Smooth muscle cell of trachea (primary cell): ENCODE data around the gene RAB30. TPM values are rescaled to one million over a fixed set of nuclear protein-coding genes. Genes with fewer than 3 reads are reported as not detected.

Source experiments
- total RNA-seq: library from RNA; depleted of rRNA; stranded (reverse); fragments of >200 nt; gene quantifications from 2 replicates; pipeline ENCODE4 v1.2.1, GENCODE V29; 2014

Gene RAB30, protein sequence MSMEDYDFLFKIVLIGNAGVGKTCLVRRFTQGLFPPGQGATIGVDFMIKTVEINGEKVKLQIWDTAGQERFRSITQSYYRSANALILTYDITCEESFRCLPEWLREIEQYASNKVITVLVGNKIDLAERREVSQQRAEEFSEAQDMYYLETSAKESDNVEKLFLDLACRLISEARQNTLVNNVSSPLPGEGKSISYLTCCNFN
- total RNA-seq: 18.6 and 26.0 TPM in 2 replicates

DNA sequence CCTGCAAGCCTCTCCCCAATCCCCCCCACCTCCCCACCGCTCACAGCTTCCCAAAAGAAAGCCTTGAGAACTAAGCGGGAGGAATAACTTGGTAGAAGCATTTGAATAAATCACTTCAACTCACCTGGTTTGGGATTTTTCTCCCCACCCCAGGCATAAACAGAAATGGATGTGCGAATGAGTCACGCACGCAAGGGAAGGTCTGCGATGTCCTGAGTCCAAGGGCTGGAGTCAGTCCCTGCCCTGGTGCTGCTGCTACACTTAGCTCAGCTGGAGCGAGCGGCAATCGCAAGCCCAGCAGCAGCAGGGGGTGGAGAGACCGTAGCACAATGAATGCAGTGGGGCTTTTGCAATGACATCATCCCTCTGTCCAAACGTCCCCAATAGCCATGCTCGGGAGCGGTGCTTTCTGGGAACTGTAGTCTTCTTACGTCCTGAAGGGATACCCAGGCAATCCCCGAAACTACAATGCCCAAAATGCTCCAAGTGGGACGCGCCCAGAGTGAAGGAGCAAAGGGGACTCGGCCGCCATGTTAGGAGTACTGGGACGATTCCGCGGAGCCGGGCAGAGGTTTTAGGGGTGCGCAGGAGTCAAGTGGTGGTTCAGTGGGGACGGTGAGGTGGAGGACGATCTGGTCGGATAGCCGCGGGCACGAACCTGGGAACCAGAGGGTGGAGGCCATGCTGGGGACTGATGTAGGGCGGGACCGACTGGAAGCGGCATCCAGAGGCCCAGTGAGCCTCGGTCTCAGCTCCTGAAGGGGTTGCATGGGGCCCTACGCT is at the start of gene RAB30:
Gene RAB30, minus strand, starts transcription at position 331 of the 783 bp plus-strand sequence. CDS start 74,581 bp downstream, outside the sequence.

Other genes with a start within 250 kb of the RAB30 start
- 46.3 and 61.7 TPM in 2 replicates for gene PRCP, start 171.5 kb downstream of the RAB30 start, total RNA-seq
- gene DDIAS, start 170.2 kb downstream of the RAB30 start, total RNA-seq: 0.66 and 5.5 TPM in 2 replicates
- 29.6 and 44.1 TPM in 2 replicates for gene PCF11, start 85.2 kb upstream of the RAB30 start, total RNA-seq
- gene ANKRD42, start 121.8 kb upstream of the RAB30 start, total RNA-seq: 7.7 and 11.9 TPM in 2 replicates
- gene CCDC90B, start 214.5 kb upstream of the RAB30 start, total RNA-seq: 58.7 and 76.1 TPM in 2 replicates